HL-60 (cell line): ENCODE results near the gene ZNF503.

Source experiments
- GABPA ChIP-seq: IDR thresholded peaks from 2 replicates; pipeline ENCODE4 v1.6.1; 2012; ENCODE audit warnings: low read depth
- POLR2AphosphoS5 ChIP-seq: IDR thresholded peaks from 2 replicates; pipeline ENCODE4 v1.6.1; 2012; ENCODE audit warnings: low read depth
- SPI1 ChIP-seq: IDR thresholded peaks from 2 replicates; pipeline ENCODE4 v1.6.1; 2012; ENCODE audit warnings: low read depth, mild to moderate bottlenecking, borderline replicate concordance
- TF ChIP-seq, protein P1 (sequence below): IDR thresholded peaks from one replicate; pipeline ENCODE4 v1.5.1; 2011; ENCODE audit warnings: low read length, control low read depth, inconsistent platforms; ENCODE audit not compliant: insufficient read depth
- TF ChIP-seq, protein P2 (sequence below): IDR thresholded peaks from 2 replicates; pipeline ENCODE4 v1.6.1; 2012; ENCODE audit warnings: low read depth; ENCODE audit not compliant: insufficient replicate concordance

DNA sequence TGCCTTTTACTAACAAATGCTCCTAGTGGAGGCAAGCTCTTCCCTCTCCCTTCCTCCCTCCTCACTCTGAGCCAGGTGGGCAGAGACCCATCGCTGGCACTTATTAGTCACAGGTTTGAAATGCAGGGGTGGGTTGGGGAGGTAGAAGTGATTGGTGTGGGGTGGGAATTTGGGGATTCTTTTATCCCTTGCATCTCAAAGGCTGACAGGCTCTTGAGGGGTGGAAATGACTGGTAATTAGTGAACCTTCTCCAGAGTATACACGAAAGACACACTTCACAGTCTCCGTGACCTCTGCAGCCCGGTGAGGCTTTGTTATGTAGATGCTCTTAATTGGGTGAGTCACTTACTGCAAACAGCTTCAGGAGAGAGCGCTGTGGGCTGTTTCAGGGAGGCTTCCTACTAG is 16.0 kb upstream of the ZNF503 start:
- TF ChIP-seq, protein P1, sequence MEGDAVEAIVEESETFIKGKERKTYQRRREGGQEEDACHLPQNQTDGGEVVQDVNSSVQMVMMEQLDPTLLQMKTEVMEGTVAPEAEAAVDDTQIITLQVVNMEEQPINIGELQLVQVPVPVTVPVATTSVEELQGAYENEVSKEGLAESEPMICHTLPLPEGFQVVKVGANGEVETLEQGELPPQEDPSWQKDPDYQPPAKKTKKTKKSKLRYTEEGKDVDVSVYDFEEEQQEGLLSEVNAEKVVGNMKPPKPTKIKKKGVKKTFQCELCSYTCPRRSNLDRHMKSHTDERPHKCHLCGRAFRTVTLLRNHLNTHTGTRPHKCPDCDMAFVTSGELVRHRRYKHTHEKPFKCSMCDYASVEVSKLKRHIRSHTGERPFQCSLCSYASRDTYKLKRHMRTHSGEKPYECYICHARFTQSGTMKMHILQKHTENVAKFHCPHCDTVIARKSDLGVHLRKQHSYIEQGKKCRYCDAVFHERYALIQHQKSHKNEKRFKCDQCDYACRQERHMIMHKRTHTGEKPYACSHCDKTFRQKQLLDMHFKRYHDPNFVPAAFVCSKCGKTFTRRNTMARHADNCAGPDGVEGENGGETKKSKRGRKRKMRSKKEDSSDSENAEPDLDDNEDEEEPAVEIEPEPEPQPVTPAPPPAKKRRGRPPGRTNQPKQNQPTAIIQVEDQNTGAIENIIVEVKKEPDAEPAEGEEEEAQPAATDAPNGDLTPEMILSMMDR = no peak
- no peak for TF ChIP-seq POLR2AphosphoS5
- no peak for TF ChIP-seq GABPA
- TF ChIP-seq, protein P2, sequence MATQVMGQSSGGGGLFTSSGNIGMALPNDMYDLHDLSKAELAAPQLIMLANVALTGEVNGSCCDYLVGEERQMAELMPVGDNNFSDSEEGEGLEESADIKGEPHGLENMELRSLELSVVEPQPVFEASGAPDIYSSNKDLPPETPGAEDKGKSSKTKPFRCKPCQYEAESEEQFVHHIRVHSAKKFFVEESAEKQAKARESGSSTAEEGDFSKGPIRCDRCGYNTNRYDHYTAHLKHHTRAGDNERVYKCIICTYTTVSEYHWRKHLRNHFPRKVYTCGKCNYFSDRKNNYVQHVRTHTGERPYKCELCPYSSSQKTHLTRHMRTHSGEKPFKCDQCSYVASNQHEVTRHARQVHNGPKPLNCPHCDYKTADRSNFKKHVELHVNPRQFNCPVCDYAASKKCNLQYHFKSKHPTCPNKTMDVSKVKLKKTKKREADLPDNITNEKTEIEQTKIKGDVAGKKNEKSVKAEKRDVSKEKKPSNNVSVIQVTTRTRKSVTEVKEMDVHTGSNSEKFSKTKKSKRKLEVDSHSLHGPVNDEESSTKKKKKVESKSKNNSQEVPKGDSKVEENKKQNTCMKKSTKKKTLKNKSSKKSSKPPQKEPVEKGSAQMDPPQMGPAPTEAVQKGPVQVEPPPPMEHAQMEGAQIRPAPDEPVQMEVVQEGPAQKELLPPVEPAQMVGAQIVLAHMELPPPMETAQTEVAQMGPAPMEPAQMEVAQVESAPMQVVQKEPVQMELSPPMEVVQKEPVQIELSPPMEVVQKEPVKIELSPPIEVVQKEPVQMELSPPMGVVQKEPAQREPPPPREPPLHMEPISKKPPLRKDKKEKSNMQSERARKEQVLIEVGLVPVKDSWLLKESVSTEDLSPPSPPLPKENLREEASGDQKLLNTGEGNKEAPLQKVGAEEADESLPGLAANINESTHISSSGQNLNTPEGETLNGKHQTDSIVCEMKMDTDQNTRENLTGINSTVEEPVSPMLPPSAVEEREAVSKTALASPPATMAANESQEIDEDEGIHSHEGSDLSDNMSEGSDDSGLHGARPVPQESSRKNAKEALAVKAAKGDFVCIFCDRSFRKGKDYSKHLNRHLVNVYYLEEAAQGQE = no peak
- TF ChIP-seq SPI1 = no peak
